WTC11 (cell line): Measurements from ENCODE around the gene SAP130. TPM values are rescaled to one million over a fixed set of nuclear protein-coding genes. Genes with fewer than 3 reads are reported as not detected.
A peak's percentile ranks its signal among the peaks of the same experiment; 100 is the strongest.

Source experiments
- ATAC-seq: fragments of 200-7000 bp; cut with Tn5 transposase; 2 replicates; pipeline ENCODE4 v1.10.0; 2021; ENCODE audit warnings: mild to moderate bottlenecking, moderate library complexity
- CTCF ChIA-PET: fragments of 300-600 bp; sonication (Branson Sonifier 250); formaldehyde crosslinking; loops from one replicate; lab custom pipeline; 2021; ENCODE audit warnings: antibody characterized with exemption; lab: Charles Lee
- POLR2A ChIA-PET: fragments of 350-600 bp; sonication (Branson Sonifier 250); formaldehyde crosslinking; loops from one replicate; lab custom pipeline; 2021; ENCODE audit warnings: antibody characterized with exemption; lab: Charles Lee
- DNase-seq: peaks from one replicate; pipeline ENCODE4 v3.0.0; 2021; ENCODE audit warnings: low spot score
- H3K27ac Mint-ChIP-seq: 2 replicates; pipeline ENCODE4 v1.8.0; 2021; ENCODE audit warnings: mixed read lengths
- H3K27me3 Mint-ChIP-seq: 2 replicates; pipeline ENCODE4 v1.8.0; 2021; ENCODE audit warnings: low read depth, mild to moderate bottlenecking, moderate library complexity, mixed read lengths
- H3K36me3 Mint-ChIP-seq: 2 replicates; pipeline ENCODE4 v1.8.0; 2021; ENCODE audit warnings: mixed read lengths
- H3K4me1 Mint-ChIP-seq: 2 replicates; pipeline ENCODE4 v1.8.0; 2022; ENCODE audit warnings: mixed read lengths
- H3K4me3 Mint-ChIP-seq: 2 replicates; pipeline ENCODE4 v1.8.0; 2021; ENCODE audit warnings: mild to moderate bottlenecking, moderate library complexity, mixed read lengths
- H3K9me3 Mint-ChIP-seq: 2 replicates; pipeline ENCODE4 v1.8.0; 2021; ENCODE audit warnings: mixed read lengths
- CREB1 ChIP-seq: sonication (generic); formaldehyde crosslinking; IDR thresholded peaks from 2 replicates; pipeline ENCODE4 v1.8.0; 2023; ENCODE audit warnings: mild to moderate bottlenecking, missing genetic modification reagents
- ELF4 ChIP-seq: sonication (generic); formaldehyde crosslinking; IDR thresholded peaks from 2 replicates; pipeline ENCODE4 v1.8.1; 2022; ENCODE audit warnings: low read depth, mild to moderate bottlenecking, moderate library complexity, missing genetic modification reagents
- IRF2 ChIP-seq: sonication (generic); formaldehyde crosslinking; IDR thresholded peaks from 2 replicates; pipeline ENCODE4 v1.8.0; 2022; ENCODE audit warnings: low read depth, missing genetic modification reagents, borderline replicate concordance
- KAT7 ChIP-seq: sonication (generic); formaldehyde crosslinking; IDR thresholded peaks from 2 replicates; pipeline ENCODE4 v1.8.1; 2023; ENCODE audit warnings: missing genetic modification reagents, mild to moderate bottlenecking, borderline replicate concordance
- MXD4 ChIP-seq: fragments of 250-450 bp; sonication (Bioruptor Pico); IDR thresholded peaks from 2 replicates; pipeline ENCODE4 v1.8.0; 2021; ENCODE audit warnings: mild to moderate bottlenecking, moderate library complexity, borderline replicate concordance
- NFYB ChIP-seq: sonication (generic); formaldehyde crosslinking; conservative IDR thresholded peaks from 2 replicates; pipeline ENCODE4 v1.8.0; 2022; ENCODE audit warnings: low read depth, missing genetic modification reagents
- NR3C1 ChIP-seq: sonication (generic); formaldehyde crosslinking; conservative IDR thresholded peaks from 2 replicates; pipeline ENCODE4 v1.8.1; 2023; ENCODE audit warnings: low read depth, mild to moderate bottlenecking, missing genetic modification reagents
- RORB ChIP-seq: fragments of 250-450 bp; sonication (Bioruptor Pico); IDR thresholded peaks from 2 replicates; pipeline ENCODE4 v1.9.0; 2021; ENCODE audit warnings: mild to moderate bottlenecking
- SOX15 ChIP-seq: fragments of 250-450 bp; sonication (Bioruptor Pico); IDR thresholded peaks from 2 replicates; pipeline ENCODE4 v1.9.0; 2021; ENCODE audit warnings: mild to moderate bottlenecking
- SP1 ChIP-seq: sonication (generic); formaldehyde crosslinking; conservative IDR thresholded peaks from 2 replicates; pipeline ENCODE4 v1.8.1; 2022; ENCODE audit warnings: missing genetic modification reagents
- TCF7 ChIP-seq: sonication (generic); formaldehyde crosslinking; IDR thresholded peaks from 2 replicates; pipeline ENCODE4 v1.8.0; 2022; ENCODE audit warnings: mild to moderate bottlenecking, low read depth, missing genetic modification reagents, moderate library complexity
- TEAD1 ChIP-seq: sonication (generic); formaldehyde crosslinking; IDR thresholded peaks from 2 replicates; pipeline ENCODE4 v1.8.0; 2022; ENCODE audit warnings: mild to moderate bottlenecking, missing genetic modification reagents
- ZNF396 ChIP-seq: fragments of 250-450 bp; sonication (Bioruptor Pico); IDR thresholded peaks from 2 replicates; pipeline ENCODE4 v1.8.0; 2021; ENCODE audit warnings: mild to moderate bottlenecking, moderate library complexity, borderline replicate concordance
- ZNF423 ChIP-seq: fragments of 250-450 bp; sonication (Bioruptor Pico); IDR thresholded peaks from 2 replicates; pipeline ENCODE4 v2.1.2; 2022; ENCODE audit warnings: mild to moderate bottlenecking, moderate library complexity
- total RNA-seq: library from RNA; stranded (reverse); gene quantifications from 3 replicates; pipeline ENCODE4 v1.2.3, GENCODE V29; 2021
- TF ChIP-seq, protein P1 (sequence below): sonication (generic); formaldehyde crosslinking; IDR thresholded peaks from 2 replicates; pipeline ENCODE4 v1.8.0; 2023; ENCODE audit warnings: missing genetic modification reagents
- TF ChIP-seq, protein P2 (sequence below): sonication (generic); formaldehyde crosslinking; IDR thresholded peaks from 2 replicates; pipeline ENCODE4 v1.8.0; 2022; ENCODE audit warnings: mild to moderate bottlenecking, missing genetic modification reagents
- TF ChIP-seq, protein P3 (sequence below): fragments of 250-450 bp; sonication (Bioruptor Pico); IDR thresholded peaks from 2 replicates; pipeline ENCODE4 v1.9.0; 2021; ENCODE audit warnings: mild to moderate bottlenecking
- TF ChIP-seq, protein P4 (sequence below): sonication (generic); formaldehyde crosslinking; IDR thresholded peaks from 2 replicates; pipeline ENCODE4 v1.8.0; 2022; ENCODE audit warnings: mild to moderate bottlenecking, missing genetic modification reagents
- TF ChIP-seq, protein P5 (sequence below): sonication (generic); formaldehyde crosslinking; IDR thresholded peaks from 2 replicates; pipeline ENCODE4 v1.8.0; 2023; ENCODE audit warnings: missing genetic modification reagents, mild to moderate bottlenecking, borderline replicate concordance
- TF ChIP-seq, protein P6 (sequence below): fragments of 200-600 bp; IDR thresholded peaks from 2 replicates; pipeline ENCODE4 v1.8.0; 2022; ENCODE audit warnings: antibody characterized with exemption
- TF ChIP-seq, protein P7 (sequence below): sonication (generic); formaldehyde crosslinking; conservative IDR thresholded peaks from 2 replicates; pipeline ENCODE4 v1.8.1; 2023; ENCODE audit warnings: mild to moderate bottlenecking, low read depth, missing genetic modification reagents, moderate library complexity

Gene SAP130
- total RNA-seq, 1 experiment from 2014 or later = 45.6 TPM

DNA sequence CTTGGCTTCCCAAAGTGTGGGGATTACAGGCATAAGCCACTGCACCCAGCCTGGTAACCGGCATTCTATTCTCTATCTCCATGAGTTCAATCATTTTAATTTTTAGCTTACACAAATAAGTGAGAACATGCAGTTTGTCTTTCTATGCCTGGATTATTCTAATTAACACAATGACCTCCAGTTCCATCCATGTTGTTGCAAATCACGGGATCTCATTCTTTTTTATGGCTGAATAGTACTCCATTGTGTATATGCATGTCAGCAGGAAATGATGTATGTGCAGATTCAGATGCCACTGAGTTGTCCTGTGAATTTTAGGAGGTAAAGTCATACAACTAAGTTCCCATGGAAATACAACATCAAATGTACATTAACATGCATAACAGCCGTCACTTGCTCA lies 117.4 kb downstream of the SAP130 start:
- peaks cover 6% of the 10 kb centered on the region for H3K9me3 Mint-ChIP-seq
- no peak overlapping the region for H3K27ac Mint-ChIP-seq
- peaks cover 8% of the 10 kb centered on the region for H3K27me3 Mint-ChIP-seq
- CTCF ChIA-PET = no interaction called here
- POLR2A ChIA-PET = no interaction called here
- ATAC-seq (no peak), DNase-seq (no peak)
- H3K4me3 Mint-ChIP-seq = no peak overlapping the region
- TF ChIP-seq ZNF396 (CRISPR knock-in tag) (no peak), KAT7 (CRISPR knock-in tag) (no peak), TCF7 (CRISPR knock-in tag) (no peak), TEAD1 (CRISPR knock-in tag) (no peak), SOX15 (no peak), MXD4 (CRISPR knock-in tag) (no peak), ELF4 (CRISPR knock-in tag) (no peak), NR3C1 (CRISPR knock-in tag) (no peak), RORB (CRISPR knock-in tag) (no peak), ZNF423 (CRISPR knock-in tag) (no peak), IRF2 (no peak), CREB1 (CRISPR knock-in tag) (no peak)
- TF ChIP-seq, protein P1, sequence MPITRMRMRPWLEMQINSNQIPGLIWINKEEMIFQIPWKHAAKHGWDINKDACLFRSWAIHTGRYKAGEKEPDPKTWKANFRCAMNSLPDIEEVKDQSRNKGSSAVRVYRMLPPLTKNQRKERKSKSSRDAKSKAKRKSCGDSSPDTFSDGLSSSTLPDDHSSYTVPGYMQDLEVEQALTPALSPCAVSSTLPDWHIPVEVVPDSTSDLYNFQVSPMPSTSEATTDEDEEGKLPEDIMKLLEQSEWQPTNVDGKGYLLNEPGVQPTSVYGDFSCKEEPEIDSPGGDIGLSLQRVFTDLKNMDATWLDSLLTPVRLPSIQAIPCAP (CRISPR knock-in tag) = no peak
- TF ChIP-seq, protein P2, sequence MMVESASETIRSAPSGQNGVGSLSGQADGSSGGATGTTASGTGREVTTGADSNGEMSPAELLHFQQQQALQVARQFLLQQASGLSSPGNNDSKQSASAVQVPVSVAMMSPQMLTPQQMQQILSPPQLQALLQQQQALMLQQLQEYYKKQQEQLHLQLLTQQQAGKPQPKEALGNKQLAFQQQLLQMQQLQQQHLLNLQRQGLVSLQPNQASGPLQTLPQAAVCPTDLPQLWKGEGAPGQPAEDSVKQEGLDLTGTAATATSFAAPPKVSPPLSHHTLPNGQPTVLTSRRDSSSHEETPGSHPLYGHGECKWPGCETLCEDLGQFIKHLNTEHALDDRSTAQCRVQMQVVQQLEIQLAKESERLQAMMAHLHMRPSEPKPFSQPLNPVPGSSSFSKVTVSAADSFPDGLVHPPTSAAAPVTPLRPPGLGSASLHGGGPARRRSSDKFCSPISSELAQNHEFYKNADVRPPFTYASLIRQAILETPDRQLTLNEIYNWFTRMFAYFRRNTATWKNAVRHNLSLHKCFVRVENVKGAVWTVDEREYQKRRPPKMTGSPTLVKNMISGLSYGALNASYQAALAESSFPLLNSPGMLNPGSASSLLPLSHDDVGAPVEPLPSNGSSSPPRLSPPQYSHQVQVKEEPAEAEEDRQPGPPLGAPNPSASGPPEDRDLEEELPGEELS (CRISPR knock-in tag) = no peak
- TF ChIP-seq, protein P3, sequence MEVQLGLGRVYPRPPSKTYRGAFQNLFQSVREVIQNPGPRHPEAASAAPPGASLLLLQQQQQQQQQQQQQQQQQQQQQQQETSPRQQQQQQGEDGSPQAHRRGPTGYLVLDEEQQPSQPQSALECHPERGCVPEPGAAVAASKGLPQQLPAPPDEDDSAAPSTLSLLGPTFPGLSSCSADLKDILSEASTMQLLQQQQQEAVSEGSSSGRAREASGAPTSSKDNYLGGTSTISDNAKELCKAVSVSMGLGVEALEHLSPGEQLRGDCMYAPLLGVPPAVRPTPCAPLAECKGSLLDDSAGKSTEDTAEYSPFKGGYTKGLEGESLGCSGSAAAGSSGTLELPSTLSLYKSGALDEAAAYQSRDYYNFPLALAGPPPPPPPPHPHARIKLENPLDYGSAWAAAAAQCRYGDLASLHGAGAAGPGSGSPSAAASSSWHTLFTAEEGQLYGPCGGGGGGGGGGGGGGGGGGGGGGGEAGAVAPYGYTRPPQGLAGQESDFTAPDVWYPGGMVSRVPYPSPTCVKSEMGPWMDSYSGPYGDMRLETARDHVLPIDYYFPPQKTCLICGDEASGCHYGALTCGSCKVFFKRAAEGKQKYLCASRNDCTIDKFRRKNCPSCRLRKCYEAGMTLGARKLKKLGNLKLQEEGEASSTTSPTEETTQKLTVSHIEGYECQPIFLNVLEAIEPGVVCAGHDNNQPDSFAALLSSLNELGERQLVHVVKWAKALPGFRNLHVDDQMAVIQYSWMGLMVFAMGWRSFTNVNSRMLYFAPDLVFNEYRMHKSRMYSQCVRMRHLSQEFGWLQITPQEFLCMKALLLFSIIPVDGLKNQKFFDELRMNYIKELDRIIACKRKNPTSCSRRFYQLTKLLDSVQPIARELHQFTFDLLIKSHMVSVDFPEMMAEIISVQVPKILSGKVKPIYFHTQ (CRISPR knock-in tag) = no peak
- TF ChIP-seq, protein P4, sequence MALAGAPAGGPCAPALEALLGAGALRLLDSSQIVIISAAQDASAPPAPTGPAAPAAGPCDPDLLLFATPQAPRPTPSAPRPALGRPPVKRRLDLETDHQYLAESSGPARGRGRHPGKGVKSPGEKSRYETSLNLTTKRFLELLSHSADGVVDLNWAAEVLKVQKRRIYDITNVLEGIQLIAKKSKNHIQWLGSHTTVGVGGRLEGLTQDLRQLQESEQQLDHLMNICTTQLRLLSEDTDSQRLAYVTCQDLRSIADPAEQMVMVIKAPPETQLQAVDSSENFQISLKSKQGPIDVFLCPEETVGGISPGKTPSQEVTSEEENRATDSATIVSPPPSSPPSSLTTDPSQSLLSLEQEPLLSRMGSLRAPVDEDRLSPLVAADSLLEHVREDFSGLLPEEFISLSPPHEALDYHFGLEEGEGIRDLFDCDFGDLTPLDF (CRISPR knock-in tag) = no peak
- H3K4me1 Mint-ChIP-seq = peaks cover 9% of the 10 kb centered on the region
- H3K36me3 Mint-ChIP-seq = no peaks in the 10 kb centered on the region

DNA sequence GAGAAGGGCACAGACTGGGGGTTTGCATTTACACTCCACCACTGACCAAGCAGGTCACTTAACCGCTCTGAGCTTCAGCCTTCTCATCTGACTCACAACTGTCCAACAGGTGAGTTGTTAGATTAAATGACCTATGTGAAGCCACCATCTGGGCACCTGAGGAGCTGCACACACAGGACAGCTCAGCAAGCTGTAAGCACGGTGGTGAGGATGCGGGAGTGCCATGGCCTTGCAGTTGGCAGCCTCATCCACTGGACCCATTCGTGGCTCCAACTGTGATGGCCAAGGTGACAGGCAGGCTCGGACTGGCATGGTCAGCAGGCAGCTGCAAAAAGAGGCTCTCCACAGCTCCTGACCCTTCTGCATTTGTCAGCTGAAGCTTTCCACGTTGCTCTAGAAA lies 118.8 kb downstream of the SAP130 start:
- ChIA-PET CTCF (interaction anchor here (0.7 to 1.1 kb wide), 6 partner anchors 13 to 318 kb away, joined by 3 to 5 read pairs (median 4); no protein-coding TSS in a partner anchor), POLR2A (no interaction called here)
- Mint-ChIP-seq H3K27me3 (peaks cover 8% of the 10 kb centered on the region), H3K9me3 (peaks cover 6% of the 10 kb centered on the region), H3K36me3 (no peaks in the 10 kb centered on the region), H3K27ac (no peak overlapping the region), H3K4me1 (peaks cover 9% of the 10 kb centered on the region), H3K4me3 (no peak overlapping the region)
- ATAC-seq = peak; percentile 73
- no peak for DNase-seq
- TF ChIP-seq, protein P5, sequence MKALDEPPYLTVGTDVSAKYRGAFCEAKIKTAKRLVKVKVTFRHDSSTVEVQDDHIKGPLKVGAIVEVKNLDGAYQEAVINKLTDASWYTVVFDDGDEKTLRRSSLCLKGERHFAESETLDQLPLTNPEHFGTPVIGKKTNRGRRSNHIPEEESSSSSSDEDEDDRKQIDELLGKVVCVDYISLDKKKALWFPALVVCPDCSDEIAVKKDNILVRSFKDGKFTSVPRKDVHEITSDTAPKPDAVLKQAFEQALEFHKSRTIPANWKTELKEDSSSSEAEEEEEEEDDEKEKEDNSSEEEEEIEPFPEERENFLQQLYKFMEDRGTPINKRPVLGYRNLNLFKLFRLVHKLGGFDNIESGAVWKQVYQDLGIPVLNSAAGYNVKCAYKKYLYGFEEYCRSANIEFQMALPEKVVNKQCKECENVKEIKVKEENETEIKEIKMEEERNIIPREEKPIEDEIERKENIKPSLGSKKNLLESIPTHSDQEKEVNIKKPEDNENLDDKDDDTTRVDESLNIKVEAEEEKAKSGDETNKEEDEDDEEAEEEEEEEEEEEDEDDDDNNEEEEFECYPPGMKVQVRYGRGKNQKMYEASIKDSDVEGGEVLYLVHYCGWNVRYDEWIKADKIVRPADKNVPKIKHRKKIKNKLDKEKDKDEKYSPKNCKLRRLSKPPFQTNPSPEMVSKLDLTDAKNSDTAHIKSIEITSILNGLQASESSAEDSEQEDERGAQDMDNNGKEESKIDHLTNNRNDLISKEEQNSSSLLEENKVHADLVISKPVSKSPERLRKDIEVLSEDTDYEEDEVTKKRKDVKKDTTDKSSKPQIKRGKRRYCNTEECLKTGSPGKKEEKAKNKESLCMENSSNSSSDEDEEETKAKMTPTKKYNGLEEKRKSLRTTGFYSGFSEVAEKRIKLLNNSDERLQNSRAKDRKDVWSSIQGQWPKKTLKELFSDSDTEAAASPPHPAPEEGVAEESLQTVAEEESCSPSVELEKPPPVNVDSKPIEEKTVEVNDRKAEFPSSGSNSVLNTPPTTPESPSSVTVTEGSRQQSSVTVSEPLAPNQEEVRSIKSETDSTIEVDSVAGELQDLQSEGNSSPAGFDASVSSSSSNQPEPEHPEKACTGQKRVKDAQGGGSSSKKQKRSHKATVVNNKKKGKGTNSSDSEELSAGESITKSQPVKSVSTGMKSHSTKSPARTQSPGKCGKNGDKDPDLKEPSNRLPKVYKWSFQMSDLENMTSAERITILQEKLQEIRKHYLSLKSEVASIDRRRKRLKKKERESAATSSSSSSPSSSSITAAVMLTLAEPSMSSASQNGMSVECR = no peak
- TF ChIP-seq, protein P6, sequence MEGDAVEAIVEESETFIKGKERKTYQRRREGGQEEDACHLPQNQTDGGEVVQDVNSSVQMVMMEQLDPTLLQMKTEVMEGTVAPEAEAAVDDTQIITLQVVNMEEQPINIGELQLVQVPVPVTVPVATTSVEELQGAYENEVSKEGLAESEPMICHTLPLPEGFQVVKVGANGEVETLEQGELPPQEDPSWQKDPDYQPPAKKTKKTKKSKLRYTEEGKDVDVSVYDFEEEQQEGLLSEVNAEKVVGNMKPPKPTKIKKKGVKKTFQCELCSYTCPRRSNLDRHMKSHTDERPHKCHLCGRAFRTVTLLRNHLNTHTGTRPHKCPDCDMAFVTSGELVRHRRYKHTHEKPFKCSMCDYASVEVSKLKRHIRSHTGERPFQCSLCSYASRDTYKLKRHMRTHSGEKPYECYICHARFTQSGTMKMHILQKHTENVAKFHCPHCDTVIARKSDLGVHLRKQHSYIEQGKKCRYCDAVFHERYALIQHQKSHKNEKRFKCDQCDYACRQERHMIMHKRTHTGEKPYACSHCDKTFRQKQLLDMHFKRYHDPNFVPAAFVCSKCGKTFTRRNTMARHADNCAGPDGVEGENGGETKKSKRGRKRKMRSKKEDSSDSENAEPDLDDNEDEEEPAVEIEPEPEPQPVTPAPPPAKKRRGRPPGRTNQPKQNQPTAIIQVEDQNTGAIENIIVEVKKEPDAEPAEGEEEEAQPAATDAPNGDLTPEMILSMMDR = no peak
- TF ChIP-seq, protein P7, sequence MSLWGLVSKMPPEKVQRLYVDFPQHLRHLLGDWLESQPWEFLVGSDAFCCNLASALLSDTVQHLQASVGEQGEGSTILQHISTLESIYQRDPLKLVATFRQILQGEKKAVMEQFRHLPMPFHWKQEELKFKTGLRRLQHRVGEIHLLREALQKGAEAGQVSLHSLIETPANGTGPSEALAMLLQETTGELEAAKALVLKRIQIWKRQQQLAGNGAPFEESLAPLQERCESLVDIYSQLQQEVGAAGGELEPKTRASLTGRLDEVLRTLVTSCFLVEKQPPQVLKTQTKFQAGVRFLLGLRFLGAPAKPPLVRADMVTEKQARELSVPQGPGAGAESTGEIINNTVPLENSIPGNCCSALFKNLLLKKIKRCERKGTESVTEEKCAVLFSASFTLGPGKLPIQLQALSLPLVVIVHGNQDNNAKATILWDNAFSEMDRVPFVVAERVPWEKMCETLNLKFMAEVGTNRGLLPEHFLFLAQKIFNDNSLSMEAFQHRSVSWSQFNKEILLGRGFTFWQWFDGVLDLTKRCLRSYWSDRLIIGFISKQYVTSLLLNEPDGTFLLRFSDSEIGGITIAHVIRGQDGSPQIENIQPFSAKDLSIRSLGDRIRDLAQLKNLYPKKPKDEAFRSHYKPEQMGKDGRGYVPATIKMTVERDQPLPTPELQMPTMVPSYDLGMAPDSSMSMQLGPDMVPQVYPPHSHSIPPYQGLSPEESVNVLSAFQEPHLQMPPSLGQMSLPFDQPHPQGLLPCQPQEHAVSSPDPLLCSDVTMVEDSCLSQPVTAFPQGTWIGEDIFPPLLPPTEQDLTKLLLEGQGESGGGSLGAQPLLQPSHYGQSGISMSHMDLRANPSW (CRISPR knock-in tag) = no peak
- TF ChIP-seq NFYB (no peak), SP1 (CRISPR knock-in tag) (no peak)
